ENCODE data around the gene TMEFF2.

TMEFF2 gene

GRCh38 chr2:192023006-192023405, 171.7 kb downstream of the TMEFF2 start:
- TF ChIP-seq, protein P1, sequence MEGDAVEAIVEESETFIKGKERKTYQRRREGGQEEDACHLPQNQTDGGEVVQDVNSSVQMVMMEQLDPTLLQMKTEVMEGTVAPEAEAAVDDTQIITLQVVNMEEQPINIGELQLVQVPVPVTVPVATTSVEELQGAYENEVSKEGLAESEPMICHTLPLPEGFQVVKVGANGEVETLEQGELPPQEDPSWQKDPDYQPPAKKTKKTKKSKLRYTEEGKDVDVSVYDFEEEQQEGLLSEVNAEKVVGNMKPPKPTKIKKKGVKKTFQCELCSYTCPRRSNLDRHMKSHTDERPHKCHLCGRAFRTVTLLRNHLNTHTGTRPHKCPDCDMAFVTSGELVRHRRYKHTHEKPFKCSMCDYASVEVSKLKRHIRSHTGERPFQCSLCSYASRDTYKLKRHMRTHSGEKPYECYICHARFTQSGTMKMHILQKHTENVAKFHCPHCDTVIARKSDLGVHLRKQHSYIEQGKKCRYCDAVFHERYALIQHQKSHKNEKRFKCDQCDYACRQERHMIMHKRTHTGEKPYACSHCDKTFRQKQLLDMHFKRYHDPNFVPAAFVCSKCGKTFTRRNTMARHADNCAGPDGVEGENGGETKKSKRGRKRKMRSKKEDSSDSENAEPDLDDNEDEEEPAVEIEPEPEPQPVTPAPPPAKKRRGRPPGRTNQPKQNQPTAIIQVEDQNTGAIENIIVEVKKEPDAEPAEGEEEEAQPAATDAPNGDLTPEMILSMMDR (IDR thresholded peaks at IDR 0.05; ENCODE audit: borderline replicate concordance, insufficient read depth, low read depth, low read length): no peak
- H3K4me3 ChIP-seq (ENCODE audit: low read depth, low read length): no peak overlapping the region

GRCh38 chr2:192017844-192018243, 176.9 kb downstream of the TMEFF2 start:
- TF ChIP-seq, protein P1 (IDR thresholded peaks at IDR 0.05; ENCODE audit: borderline replicate concordance, insufficient read depth, low read depth, low read length): no peak
- H3K4me3 ChIP-seq (ENCODE audit: low read depth, low read length): no peak overlapping the region

GRCh38 chr2:192016265-192016664, 178.5 kb downstream of the TMEFF2 start:
- TF ChIP-seq, protein P1 (IDR thresholded peaks at IDR 0.05; ENCODE audit: borderline replicate concordance, insufficient read depth, low read depth, low read length): no peak
- H3K4me3 ChIP-seq (ENCODE audit: low read depth, low read length): no peak overlapping the region

DNA sequence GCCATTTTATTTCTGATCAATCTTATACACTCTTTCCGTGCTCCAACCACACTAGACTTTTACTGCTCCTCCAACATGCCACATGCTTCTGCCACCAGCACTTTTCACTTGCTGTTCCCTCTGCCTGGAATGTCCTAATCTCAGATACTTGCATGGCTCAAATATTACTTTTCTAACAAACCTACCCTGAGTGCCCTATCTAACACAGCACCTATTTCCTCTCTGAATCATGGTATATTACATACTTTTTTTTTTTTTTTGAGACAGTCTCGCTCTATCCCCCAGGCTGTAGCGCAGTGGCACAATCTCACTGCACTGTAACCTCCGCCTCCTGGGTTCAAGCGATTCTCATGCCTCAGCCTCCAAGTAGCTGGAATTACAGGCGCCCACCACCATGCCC, 181.5 kb downstream of the TMEFF2 start:
- TF ChIP-seq, protein P1 (IDR thresholded peaks at IDR 0.05; ENCODE audit: borderline replicate concordance, insufficient read depth, low read depth, low read length): no peak

GRCh38 chr2:192011196-192011595, 183.5 kb downstream of the TMEFF2 start:
- no peak overlapping the region for H3K4me3 ChIP-seq (ENCODE audit: low read depth, low read length)
- TF ChIP-seq, protein P1 (IDR thresholded peaks at IDR 0.05; ENCODE audit: borderline replicate concordance, insufficient read depth, low read depth, low read length): no peak

More for the DNA sequence above, 181.5 kb downstream of the TMEFF2 start:
- no peak overlapping the region for H3K4me3 ChIP-seq (ENCODE audit: low read depth, low read length)

DNA sequence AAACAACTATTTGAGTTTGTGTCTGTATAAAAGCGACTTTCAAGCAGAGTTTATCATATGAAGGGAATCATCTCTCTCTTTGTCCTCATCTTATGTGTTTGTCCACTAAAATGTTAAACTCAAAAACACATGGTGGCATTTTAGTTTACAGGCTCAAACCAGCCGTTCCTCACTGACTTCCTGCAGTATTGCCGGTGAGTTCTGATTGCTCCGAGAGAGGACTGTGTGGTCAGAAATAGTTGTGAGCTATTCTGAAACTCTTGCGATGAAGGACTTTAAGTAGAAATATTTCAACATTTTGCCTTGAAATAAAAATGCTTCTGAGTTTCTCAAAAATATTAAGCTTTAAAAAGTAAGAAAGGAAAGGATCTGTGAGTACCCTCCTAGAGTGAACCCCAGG, 184.7 kb downstream of the TMEFF2 start:
- no peak overlapping the region for H3K4me3 ChIP-seq (ENCODE audit: low read depth, low read length)
- TF ChIP-seq, protein P1 (IDR thresholded peaks at IDR 0.05; ENCODE audit: borderline replicate concordance, insufficient read depth, low read depth, low read length): no peak

- no peak overlapping the region for H3K4me3 ChIP-seq (ENCODE audit: low read depth, low read length)
- TF ChIP-seq, protein P1 (IDR thresholded peaks at IDR 0.05; ENCODE audit: borderline replicate concordance, insufficient read depth, low read depth, low read length): no peak
Measured at GRCh38 chr2:192007581-192008228, 187.0 kb downstream of the TMEFF2 start.
